Measurements from ENCODE around the gene GBX2. TPM values are rescaled to one million over a fixed set of nuclear protein-coding genes. Genes with fewer than 3 reads are reported as not detected.

GBX2 gene
- total RNA-seq, 2 experiments from 2014 or later: not detected

GRCh38 chr2:236184701-236185100, 16.5 kb upstream of the GBX2 start:
- H3K27me3 Mint-ChIP-seq: peaks cover 44% of the 10 kb centered on the region

GRCh38 chr2:236180831-236181453, 12.8 kb upstream of the GBX2 start:
- CTCF ChIA-PET: interaction anchor here (0.6 to 5.0 kb wide), 15 partner anchors 10 to 415 kb away, joined by 3 to 49 read pairs (median 3); no protein-coding TSS in a partner anchor
- Mint-ChIP-seq H3K27ac (no peak overlapping the region), H3K4me1 (ENCODE audit: low read depth) (peaks cover 3% of the 10 kb centered on the region), H3K9me3 (peaks cover 1% of the 10 kb centered on the region), H3K36me3 (ENCODE audit: low read depth) (no peaks in the 10 kb centered on the region), H3K27me3 (peaks cover 61% of the 10 kb centered on the region), H3K4me3 (no peak overlapping the region)
- intact Hi-C loops (cut with micrococcal nuclease): loop anchor here (2.0 to 10.0 kb wide), 2 partner anchors 246 to 402 kb away; no protein-coding TSS in a partner anchor
- ATAC-seq (no peak), DNase-seq (peak; percentile 65)
- TF ChIP-seq, protein P1, sequence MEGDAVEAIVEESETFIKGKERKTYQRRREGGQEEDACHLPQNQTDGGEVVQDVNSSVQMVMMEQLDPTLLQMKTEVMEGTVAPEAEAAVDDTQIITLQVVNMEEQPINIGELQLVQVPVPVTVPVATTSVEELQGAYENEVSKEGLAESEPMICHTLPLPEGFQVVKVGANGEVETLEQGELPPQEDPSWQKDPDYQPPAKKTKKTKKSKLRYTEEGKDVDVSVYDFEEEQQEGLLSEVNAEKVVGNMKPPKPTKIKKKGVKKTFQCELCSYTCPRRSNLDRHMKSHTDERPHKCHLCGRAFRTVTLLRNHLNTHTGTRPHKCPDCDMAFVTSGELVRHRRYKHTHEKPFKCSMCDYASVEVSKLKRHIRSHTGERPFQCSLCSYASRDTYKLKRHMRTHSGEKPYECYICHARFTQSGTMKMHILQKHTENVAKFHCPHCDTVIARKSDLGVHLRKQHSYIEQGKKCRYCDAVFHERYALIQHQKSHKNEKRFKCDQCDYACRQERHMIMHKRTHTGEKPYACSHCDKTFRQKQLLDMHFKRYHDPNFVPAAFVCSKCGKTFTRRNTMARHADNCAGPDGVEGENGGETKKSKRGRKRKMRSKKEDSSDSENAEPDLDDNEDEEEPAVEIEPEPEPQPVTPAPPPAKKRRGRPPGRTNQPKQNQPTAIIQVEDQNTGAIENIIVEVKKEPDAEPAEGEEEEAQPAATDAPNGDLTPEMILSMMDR (IDR thresholded peaks at IDR 0.05): peak; percentile 94
- POLR2A ChIA-PET: no interaction called here

More at GRCh38 chr2:236184701-236185100, 16.5 kb upstream of the GBX2 start:
- Mint-ChIP-seq H3K9me3 (peaks cover 1% of the 10 kb centered on the region), H3K4me3 (no peak overlapping the region), H3K27ac (no peak overlapping the region), H3K4me1 (ENCODE audit: low read depth) (peaks cover 2% of the 10 kb centered on the region), H3K36me3 (ENCODE audit: low read depth) (no peaks in the 10 kb centered on the region)
- TF ChIP-seq, protein P1 (IDR thresholded peaks at IDR 0.05): no peak
- DNase-seq (no peak), ATAC-seq (no peak)
- ChIA-PET POLR2A (no interaction called here), CTCF (interaction anchor here (0.7 kb wide), 2 partner anchors 405 to 419 kb away, joined by 3 read pairs; no protein-coding TSS in a partner anchor)
- intact Hi-C loops (cut with micrococcal nuclease): loop anchor here (10.0 kb wide), 1 partner anchor 250 kb away; no protein-coding TSS in a partner anchor

DNA sequence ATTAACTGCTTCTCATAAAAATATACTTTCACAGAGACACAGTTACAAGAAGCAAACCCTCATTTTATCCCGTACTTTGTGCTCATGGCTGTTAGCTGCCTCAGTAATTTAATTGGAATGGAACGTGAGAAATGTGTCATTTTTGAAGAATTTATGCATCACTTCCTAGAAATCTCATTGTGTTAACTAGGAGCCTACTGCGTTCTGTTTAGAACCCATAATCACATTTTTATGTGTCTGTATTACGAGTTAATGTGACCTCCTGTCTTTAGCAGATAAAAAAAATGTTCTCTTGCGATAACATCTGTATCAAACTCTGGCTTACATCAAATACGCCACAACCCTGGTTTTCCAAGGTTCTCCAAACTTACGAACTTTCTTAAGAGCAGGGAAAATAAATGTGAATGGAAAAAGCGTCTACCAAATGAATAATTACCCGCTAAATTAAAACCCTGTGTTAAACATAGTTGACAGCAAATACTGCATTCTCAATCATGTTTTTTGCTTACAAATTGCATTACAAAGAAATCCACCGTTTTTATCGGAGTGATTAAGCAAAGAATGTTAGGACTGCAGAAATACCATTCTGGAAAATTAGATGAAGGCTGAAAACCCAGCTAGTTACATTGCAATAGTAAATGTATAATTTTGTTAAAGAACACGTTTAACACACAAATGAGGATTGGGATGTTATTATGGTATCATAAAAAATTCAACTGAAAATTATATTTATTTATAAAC, 12.1 kb upstream of the GBX2 start:
- CTCF ChIA-PET: interaction anchor here (0.7 to 5.0 kb wide), 14 partner anchors 10 to 414 kb away, joined by 3 to 49 read pairs (median 3); no protein-coding TSS in a partner anchor
- Mint-ChIP-seq H3K27ac (no peak overlapping the region), H3K4me1 (ENCODE audit: low read depth) (peaks cover 3% of the 10 kb centered on the region), H3K4me3 (no peak overlapping the region), H3K27me3 (peaks cover 61% of the 10 kb centered on the region), H3K9me3 (peaks cover 1% of the 10 kb centered on the region), H3K36me3 (ENCODE audit: low read depth) (no peaks in the 10 kb centered on the region)
- no peak for DNase-seq
- TF ChIP-seq, protein P1 (IDR thresholded peaks at IDR 0.05): no peak
- intact Hi-C loops (cut with micrococcal nuclease): loop anchor here (2.0 to 10.0 kb wide), 2 partner anchors 245 to 401 kb away; no protein-coding TSS in a partner anchor
- POLR2A ChIA-PET: no interaction called here
- no peak for ATAC-seq

DNA sequence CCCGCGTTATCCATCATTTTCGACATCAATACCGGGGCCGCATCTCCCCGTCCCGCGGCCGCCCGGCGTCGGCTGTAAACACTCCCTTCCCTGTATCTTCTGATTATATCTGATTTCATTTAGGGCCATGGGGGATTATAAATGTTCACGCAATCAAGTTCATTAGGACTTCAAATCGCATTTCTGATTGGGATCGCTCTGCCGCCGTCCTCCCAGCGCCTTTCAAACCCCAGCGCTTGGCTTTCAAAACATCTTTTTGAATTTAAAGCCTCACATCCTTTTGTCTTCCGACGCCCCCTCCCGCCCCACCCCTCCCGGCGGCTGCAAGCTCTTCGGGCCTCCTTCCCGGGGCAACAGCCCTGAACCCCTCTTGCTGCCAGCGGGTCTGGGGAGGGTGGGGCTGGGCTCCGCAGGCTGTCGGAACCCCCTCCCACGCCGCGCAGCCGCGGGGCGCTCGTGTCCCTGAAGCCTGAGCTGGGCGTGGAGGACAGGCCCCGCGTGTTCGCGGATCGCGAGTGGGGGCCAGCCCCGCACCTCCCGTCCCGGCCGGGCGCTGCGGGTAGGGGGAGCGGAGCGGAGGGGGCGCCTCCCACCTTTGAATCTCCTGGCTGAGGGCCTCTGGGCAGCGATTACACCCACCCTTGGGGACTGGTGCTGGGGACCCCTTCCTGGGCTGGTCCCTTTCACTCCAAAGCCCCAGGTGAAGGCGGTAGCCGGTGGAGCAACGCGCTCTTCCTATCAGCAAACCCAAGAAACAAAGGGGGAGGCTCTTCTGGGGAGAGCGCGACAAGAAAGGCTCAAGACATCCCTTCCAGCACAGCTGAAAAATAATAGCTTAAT, 11.3 kb upstream of the GBX2 start:
- H3K9me3 Mint-ChIP-seq: peaks cover 1% of the 10 kb centered on the region
- ATAC-seq: no peak
- H3K36me3 Mint-ChIP-seq (ENCODE audit: low read depth): no peaks in the 10 kb centered on the region
- intact Hi-C loops (cut with micrococcal nuclease): loop anchor here (2.0 to 10.0 kb wide), 2 partner anchors 245 to 401 kb away; no protein-coding TSS in a partner anchor
- TF ChIP-seq, protein P1 (IDR thresholded peaks at IDR 0.05): no peak
- CTCF ChIA-PET: interaction anchor here (0.7 to 5.0 kb wide), 8 partner anchors 9 to 413 kb away, joined by 3 to 49 read pairs (median 3); no protein-coding TSS in a partner anchor
- H3K4me3 Mint-ChIP-seq: no peak overlapping the region
- peaks cover 62% of the 10 kb centered on the region for H3K27me3 Mint-ChIP-seq
- no peak for DNase-seq
- POLR2A ChIA-PET: no interaction called here
- H3K4me1 Mint-ChIP-seq (ENCODE audit: low read depth): peaks cover 3% of the 10 kb centered on the region
- H3K27ac Mint-ChIP-seq: no peak overlapping the region
